Common myeloid progenitor, CD34-positive (primary cell): ENCODE measurements around the gene FXYD1.

ENCODE experiments used
- CTCF ChIA-PET: fragments of 350-600 bp; sonication (Branson Sonifier 250); formaldehyde crosslinking; loops from one replicate; lab custom pipeline; 2021; ENCODE audit warnings: antibody characterized with exemption; lab: Charles Lee
- POLR2A ChIA-PET: fragments of 350-600 bp; sonication (Branson Sonifier 250); formaldehyde crosslinking; loops from one replicate; lab custom pipeline; 2021; ENCODE audit warnings: antibody characterized with exemption; lab: Charles Lee
- DNase-seq, 3 donors: peaks; one replicate each; pipeline versions ENCODE4 v3.0.0 to v3.0.0-alpha.2; 2013
- H3K27ac ChIP-seq, 2 experiments: 1 replicate in 1 of 2; 2 replicates in 1 of 2; pipeline ENCODE4 v1.7.0; 2013; ENCODE audit warnings: inconsistent platforms in 2 of 2, low read length in 2 of 2, mild to moderate bottlenecking in 2 of 2, low read depth in 1 of 2, moderate library complexity in 1 of 2; ENCODE audit not compliant: severe bottlenecking in 2 of 2, insufficient read depth in 1 of 2, poor library complexity in 1 of 2
- H3K27me3 ChIP-seq, 5 experiments: replicated peaks in 2 of 5; 1 replicate in 3 of 5; 2 replicates in 2 of 5; pipeline versions ENCODE4 v1.6.1 to v1.7.0; 2013; ENCODE audit warnings: low read length in 4 of 5, mild to moderate bottlenecking in 2 of 5, moderate library complexity in 2 of 5, inconsistent platforms in 1 of 5; ENCODE audit not compliant: insufficient read depth in 5 of 5, control insufficient read depth in 4 of 5
- H3K36me3 ChIP-seq, 4 experiments: 1 replicate in 2 of 4; 2 replicates in 2 of 4; pipeline versions ENCODE4 v1.6.1 to v1.7.0; 2013; ENCODE audit warnings: low read length in 3 of 4, control low read depth in 1 of 4, mild to moderate bottlenecking in 1 of 4; ENCODE audit not compliant: control insufficient read depth in 4 of 4, insufficient read depth in 4 of 4
- H3K4me1 ChIP-seq, 4 experiments: 1 replicate in 3 of 4; 2 replicates in 1 of 4; pipeline versions ENCODE4 v1.6.1 to v1.7.1; 2013; ENCODE audit warnings: low read length in 3 of 4, mild to moderate bottlenecking in 3 of 4, control low read depth in 1 of 4, inconsistent platforms in 1 of 4, moderate library complexity in 1 of 4; ENCODE audit not compliant: control insufficient read depth in 4 of 4, insufficient read depth in 4 of 4; ENCODE audit errors: control extremely low read depth in 1 of 4
- H3K4me3 ChIP-seq, 7 experiments: 1 replicate in 4 of 7; 2 replicates in 3 of 7; pipeline versions ENCODE4 v1.5.1 to v1.7.0; 2013; ENCODE audit warnings: mild to moderate bottlenecking in 7 of 7, low read length in 6 of 7, moderate library complexity in 6 of 7, inconsistent platforms in 2 of 7, low read depth in 2 of 7, control low read depth in 1 of 7; ENCODE audit not compliant: insufficient read depth in 4 of 7, control insufficient read depth in 1 of 7; ENCODE audit errors: extremely low read depth in 1 of 7
- H3K9me3 ChIP-seq, 5 experiments: 1 replicate in 4 of 5; 2 replicates in 1 of 5; pipeline versions ENCODE4 v1.6.1 to v1.7.1; 2013; ENCODE audit warnings: low read length in 4 of 5, mild to moderate bottlenecking in 2 of 5, inconsistent platforms in 1 of 5, low read depth in 1 of 5, moderate library complexity in 1 of 5; ENCODE audit not compliant: control insufficient read depth in 4 of 5, insufficient read depth in 2 of 5; ENCODE audit errors: control extremely low read depth in 1 of 5
- WGBS: methylation state at CpG from one replicate; pipeline ENCODE4 v1.1.5; 2013; ENCODE audit not compliant: insufficient coverage; 5-methylcytosine and 5-hydroxymethylcytosine counted together

Gene FXYD1

DNA sequence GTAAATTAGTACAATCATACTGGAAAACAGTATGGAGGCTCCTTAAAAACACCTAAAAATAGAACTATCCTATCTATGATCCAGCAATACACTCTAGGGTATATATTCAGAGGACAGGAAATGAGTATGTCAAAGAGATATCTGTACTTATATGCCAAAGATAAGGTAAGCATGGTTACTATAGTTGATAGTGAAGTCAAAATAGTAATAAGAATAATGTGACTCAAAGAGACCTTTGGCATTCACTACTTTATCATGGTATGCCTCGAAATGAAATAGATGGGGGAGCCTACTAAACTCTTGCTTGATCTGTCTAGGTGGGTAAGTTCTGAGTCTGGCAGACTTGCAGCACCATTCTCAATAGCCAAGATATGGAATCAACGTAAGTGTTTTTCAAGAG, 46.3 kb downstream of the FXYD1 start:
- peaks cover 0 to 9% (median 0%) of the 10 kb centered on the region in 5 experiments for H3K9me3 ChIP-seq
- H3K4me1 ChIP-seq, result peaks cover 0 to 1% (median under 1%) of the 10 kb centered on the region in 4 experiments
- no peaks in the 10 kb centered on the region for H3K27me3 ChIP-seq
- H3K36me3 ChIP-seq, result no peaks in the 10 kb centered on the region
- 100% methylated on average over 1 of the region's 2 CpGs for WGBS
- ChIA-PET CTCF (interaction anchor here (1.2 kb wide), 1 partner anchor 15 kb away, joined by 4 read pairs; no protein-coding TSS in a partner anchor), POLR2A (no interaction called here)
- DNase-seq, result no peak
- no peak overlapping the region for H3K27ac ChIP-seq
- H3K4me3 ChIP-seq, result no peak overlapping the region
